ENCODE results near the gene TAF10.

Gene TAF10

GRCh38 chr11:6626971-6627761 is 15.2 kb upstream of the TAF10 start:
- no peak for DNase-seq (ENCODE audit: extremely low spot score, insufficient read length, low read depth)
- FAIRE-seq, result no peak

DNA sequence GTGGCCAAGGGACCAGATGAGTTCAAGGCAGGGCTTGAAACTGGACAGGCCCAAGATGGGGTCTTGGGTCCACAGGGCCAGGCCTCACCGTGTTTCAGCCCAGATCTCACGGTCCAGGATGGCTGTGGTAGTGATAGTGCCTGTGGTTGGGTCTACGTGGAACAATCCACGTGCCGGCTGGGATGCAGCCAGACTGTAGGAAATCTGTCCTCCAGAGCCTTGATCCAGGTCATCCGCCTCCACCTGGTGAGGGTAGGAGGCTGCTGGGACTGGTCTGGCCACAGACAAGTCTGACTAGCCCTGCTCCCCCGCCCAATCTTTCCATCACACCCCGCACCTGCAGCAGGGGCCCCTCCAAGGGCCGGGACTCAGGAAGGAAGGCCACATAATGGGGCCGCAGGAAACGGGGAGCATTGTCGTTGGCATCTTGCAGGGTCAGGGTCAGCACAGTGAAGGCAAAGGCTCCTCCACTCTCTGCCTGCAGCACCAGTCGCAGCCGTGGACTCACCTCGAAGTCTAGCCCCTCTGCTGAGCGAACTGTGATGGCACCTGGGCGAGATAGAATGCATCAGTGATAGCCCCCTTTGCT is 13.9 kb upstream of the TAF10 start:
- DNase-seq (ENCODE audit: extremely low spot score, insufficient read length, low read depth), result no peak
- no peak for FAIRE-seq

DNA sequence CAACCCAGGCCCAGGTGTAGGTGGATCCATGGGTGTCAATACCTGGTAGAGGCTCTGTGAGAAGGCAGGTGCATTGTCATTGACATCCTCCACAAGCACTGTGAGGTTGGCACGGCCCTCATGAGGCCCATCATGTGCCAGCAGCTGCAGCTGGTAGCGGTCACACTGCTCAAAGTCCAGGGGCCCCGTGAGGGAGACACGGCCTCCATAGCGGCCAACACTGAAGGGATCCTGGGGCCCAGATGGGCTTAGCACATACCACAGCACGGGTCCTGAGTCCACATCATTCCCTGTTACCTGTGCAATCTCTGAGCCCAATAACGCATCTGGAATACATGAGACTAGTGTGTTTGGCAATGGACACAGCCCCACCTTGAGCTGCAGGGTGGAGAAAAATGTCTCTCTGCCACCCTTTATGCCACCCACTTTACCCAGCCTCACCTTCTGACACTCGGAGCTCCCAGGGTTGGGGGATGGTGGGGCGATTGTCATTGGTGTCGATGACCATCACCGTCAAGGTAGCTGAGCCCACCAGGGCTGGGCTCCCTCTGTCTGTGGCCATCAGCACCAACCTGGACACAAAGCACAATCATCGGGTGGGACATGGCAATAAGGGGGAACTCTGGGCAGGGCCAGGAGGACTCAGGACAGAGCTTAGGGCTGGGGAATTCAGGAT is 13.3 kb upstream of the TAF10 start:
- FAIRE-seq (no peak), DNase-seq (ENCODE audit: extremely low spot score, insufficient read length, low read depth) (no peak)

- DNase-seq (ENCODE audit: extremely low spot score, insufficient read length, low read depth) (no peak), FAIRE-seq (no peak)
Observed at GRCh38 chr11:6623391-6624363, 11.7 kb upstream of the TAF10 start.

DNA sequence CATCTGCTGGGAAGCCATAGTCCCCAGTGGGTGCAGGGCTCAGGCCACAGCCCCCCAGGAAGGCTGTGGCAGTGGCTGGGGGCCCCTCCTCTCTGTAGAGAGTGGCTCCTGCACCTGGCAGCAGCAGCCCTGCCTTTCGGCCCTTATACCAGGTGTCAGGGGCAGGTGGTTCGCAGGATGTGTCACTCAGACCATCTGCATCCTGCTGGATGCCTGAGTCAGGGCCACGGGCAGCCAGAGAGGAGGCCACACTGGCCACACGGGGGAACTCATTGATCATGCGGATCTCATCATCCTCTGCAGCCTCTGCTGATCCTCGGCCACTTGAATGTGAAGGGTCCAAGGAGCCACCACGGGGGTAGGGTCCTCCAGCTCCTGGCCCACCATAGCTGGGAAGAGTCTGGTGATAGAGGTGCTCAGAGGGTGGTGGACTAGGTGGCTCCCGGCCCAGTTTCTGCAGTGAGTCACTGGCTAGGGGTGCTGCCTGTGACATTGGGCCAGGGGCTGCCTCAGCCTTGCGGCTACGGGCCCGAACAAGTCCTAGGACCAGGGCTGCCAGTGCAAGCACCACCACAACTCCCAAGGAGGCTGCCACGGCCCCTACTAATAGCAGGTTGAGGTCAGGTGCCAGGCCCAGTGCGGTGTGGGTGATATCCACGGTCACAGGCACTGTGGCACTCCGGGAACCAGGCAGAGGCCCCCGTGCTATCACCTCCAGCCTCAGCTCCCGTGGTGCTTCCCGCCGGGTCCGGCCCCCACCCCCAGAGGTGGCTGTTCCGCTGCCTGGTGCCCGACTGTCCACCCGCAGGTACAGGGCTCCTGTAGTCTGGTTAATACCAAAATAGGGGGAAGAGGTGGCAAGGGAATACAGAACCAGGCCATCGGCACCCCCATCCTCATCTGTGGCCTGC is 10.5 kb upstream of the TAF10 start:
- DNase-seq (ENCODE audit: extremely low spot score, insufficient read length, low read depth) (no peak), FAIRE-seq (no peak)

DNA sequence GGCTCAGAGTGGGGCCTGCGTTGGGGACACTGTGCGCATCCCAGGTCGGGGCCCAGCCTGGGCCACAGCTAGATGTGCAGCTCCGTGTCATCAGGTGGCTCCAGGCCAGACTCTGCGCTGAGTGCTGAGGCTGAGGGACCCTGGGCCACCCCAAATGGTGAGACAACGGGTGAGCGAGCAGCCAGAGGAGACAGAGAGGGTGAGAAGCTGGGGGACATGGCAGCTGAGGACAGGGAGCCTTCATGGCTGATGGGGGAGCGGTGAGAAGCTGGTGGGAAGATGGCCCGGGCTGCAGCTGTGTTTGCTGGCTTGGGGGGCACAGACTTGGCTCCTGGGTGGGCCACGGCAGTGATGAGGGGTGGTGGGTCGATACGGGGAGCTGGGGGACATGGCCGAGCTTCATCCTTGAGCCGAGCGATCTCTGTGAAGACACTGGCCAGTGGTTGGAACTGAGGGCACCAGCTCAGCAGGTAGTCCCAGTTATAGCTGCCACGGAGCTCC is 9.7 kb upstream of the TAF10 start:
- no peak for FAIRE-seq
- no peak for DNase-seq (ENCODE audit: extremely low spot score, insufficient read length, low read depth)

GRCh38 chr11:6620636-6621035 is 8.6 kb upstream of the TAF10 start:
- DNase-seq (ENCODE audit: extremely low spot score, insufficient read length, low read depth) (no peak), FAIRE-seq (no peak)

DNA sequence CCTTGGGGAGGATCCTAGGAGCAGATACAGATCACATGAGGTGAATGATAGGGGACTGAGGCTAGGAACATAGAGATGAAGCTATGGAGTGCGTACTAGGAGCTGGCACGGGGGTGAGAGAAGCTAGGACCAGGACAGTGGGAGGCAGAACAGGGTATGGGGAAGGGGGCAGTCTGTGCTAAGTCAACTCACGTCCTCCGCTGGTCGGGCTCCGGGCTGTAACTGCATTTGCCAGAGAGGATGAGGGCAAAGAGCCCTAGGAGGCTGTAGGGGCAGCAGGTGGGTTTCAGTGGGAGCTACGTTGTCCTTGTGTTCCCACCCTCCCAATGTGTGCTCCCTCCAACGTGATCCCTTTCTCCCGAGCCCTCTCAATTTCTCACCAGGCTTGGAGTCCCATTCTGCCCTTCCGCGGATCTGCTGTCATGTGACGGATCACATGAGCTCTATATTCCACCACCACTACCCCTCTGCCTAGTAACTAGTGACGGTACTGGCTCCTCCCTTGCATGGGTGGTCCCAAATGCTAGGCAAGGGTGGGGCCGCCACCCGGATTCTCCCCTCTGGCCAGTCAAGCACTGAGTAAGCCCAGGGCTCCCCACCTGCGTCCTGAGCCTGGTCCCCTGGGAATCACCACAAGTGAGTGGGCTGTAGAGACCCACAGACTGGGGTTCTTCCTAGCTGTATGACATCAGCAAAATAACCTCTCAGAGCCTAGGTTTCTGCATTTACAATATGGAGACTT is 7.2 kb upstream of the TAF10 start, which contains the start of gene TPP1:
TSS of gene TPP1 (minus strand) at position 419 of the 742 bp plus-strand sequence. CDS start at position 397, 22 bp downstream.
- peak; percentile 100 for FAIRE-seq

DNA sequence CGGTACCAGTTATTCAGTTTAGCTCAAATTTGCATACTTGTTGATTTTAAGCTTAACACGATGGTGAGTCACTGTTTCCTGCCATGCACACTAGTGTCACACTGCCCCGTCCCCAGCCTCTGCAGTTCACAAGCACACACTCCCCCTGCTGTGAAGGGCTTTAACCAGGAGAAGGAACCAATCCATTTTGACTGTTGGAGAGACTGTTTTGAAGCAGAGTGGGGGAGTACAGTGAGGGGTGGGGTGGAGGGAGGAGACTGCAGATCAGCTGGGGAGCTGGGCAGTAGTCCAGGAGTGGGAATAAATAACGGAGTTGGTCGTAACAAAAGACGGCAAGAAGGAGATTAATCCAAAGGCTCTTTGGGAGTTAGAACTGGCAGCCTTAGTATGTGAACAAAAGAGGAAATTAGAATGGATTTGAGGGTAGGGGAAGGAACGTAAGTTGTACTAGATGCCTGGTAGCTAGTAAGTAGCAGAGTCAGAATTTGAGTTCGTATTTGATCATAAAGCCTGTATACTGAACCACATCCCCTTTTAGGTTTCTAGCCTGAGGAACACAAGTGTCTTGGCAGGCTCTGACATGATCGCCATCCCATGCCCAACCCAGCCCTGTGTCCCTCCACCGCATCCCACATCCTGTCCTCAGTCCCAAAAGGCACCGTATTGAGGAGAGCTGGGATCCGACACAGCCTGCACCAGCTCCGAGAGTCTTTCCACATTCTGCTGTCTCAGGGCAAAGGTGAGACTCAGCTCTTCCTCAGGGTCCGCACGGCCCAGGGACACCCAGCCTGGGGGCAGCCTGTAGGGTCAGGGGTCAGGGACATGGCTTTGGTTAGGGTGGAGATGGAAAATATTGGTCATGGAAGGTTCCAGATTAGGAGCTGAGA is 6.3 kb upstream of the TAF10 start:
- DNase-seq (ENCODE audit: extremely low spot score, insufficient read length, low read depth) (no peak), FAIRE-seq (peak; percentile 82)

More for the DNA sequence above, 7.2 kb upstream of the TAF10 start, which contains the start of gene TPP1:
- DNase-seq (ENCODE audit: extremely low spot score, insufficient read length, low read depth), result peak; percentile 95

GRCh38 chr11:6617315-6617781 is 5.3 kb upstream of the TAF10 start:
- DNase-seq (ENCODE audit: extremely low spot score, insufficient read length, low read depth) (no peak), FAIRE-seq (no peak)

DNA sequence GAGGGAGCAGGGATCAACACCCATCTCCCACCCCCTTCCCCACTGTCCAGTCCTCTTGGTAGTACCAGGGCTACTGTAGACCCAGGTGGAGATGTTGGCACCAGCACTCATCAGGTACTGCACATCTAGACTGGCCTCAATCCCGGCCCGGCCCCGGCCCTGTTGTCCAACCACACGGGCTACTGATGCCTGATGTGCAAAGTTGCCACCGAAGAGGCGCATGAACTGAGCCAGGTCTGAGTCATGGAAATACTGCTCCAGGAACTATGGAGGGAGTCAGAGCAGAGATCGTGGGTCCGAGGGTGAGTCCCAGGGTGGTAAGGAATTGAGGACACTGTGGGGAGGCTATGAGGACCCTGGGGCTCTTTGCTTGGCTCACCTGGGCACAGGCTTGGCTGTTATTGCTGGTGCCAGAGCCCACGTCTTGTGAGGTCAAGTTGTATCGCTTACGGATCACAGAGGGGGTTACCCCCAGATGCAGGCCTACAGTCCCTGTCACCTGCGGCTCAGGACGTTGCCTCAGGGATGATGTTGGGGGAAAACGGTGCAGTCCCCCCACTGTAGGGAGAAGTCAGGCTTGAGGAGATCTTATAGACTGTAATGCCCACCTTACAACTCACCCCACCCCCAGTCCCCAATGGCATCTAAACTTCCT is 4.7 kb upstream of the TAF10 start:
- no peak for DNase-seq (ENCODE audit: extremely low spot score, insufficient read length, low read depth)
- no peak for FAIRE-seq

GRCh38 chr11:6615882-6616585 is 4.0 kb upstream of the TAF10 start:
- DNase-seq (ENCODE audit: extremely low spot score, insufficient read length, low read depth) (no peak), FAIRE-seq (no peak)

- no peak for DNase-seq (ENCODE audit: extremely low spot score, insufficient read length, low read depth)
- FAIRE-seq, result no peak
Observed at GRCh38 chr11:6615046-6615445, 3.0 kb upstream of the TAF10 start.

GRCh38 chr11:6614446-6614845 is 2.4 kb upstream of the TAF10 start:
- FAIRE-seq (no peak), DNase-seq (ENCODE audit: extremely low spot score, insufficient read length, low read depth) (no peak)

DNA sequence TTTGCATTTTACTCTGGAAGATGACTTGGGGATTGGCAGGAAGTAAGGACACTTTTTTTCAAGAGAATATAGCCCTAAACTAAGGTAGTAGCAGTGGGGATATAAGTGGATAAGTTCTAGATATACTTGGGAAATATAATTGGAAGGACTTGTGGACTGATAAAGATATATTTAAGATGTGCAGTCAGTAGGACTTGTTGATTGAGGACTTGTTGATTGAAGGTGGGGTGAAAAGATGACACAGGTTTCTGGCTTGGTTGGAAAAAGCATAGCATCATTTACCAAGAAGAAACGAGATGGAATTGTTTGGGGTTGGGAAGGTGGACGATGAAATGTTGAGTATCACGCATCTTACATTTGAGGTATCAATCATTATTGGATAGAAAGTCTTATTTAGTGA is 1.5 kb upstream of the TAF10 start:
- DNase-seq (ENCODE audit: extremely low spot score, insufficient read length, low read depth) (no peak), FAIRE-seq (no peak)

DNA sequence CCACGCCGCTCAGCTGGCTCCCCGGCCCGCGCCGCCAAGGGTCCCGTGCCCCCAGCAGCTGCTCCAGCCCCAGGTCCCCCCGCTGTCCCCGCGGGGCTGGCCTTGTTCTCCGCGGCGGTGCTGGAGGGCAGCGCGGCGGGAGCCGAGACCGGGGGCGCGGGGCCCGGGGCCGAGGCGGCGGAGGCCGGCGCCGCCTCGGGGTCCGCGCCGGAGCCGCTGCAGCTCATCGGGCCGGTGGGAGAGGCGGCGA is 128 bp downstream of the TAF10 start:
- no peak for FAIRE-seq
- no peak for DNase-seq (ENCODE audit: extremely low spot score, insufficient read length, low read depth)
